NCI-H2029 (cell line): ENCODE measurements around the gene ARL15.

ENCODE experiments used
- DNase-seq: peaks from one replicate; lab custom pipeline; 2025; lab: John Stamatoyannopoulos, UW

The ARL15 gene

DNA sequence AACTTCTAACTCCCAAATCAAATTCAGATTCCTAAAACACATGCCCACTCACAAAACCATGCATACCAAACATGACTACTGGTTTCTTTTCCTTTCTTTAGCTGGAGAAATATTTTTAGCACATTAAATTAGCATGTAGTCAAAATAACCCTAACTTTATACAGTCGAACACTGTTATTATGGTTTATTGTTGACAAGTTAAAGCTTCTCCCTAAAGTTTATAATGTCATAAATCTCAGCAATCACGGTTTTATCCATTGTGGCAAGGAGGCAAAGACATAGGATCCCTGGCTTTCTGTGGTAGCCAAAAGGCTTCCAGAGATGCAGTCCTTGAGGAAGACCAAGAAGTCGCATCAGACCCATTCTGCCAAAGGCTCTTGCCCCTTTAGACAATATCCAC, 27.5 kb downstream of the ARL15 start:
- no peak for DNase-seq

DNA sequence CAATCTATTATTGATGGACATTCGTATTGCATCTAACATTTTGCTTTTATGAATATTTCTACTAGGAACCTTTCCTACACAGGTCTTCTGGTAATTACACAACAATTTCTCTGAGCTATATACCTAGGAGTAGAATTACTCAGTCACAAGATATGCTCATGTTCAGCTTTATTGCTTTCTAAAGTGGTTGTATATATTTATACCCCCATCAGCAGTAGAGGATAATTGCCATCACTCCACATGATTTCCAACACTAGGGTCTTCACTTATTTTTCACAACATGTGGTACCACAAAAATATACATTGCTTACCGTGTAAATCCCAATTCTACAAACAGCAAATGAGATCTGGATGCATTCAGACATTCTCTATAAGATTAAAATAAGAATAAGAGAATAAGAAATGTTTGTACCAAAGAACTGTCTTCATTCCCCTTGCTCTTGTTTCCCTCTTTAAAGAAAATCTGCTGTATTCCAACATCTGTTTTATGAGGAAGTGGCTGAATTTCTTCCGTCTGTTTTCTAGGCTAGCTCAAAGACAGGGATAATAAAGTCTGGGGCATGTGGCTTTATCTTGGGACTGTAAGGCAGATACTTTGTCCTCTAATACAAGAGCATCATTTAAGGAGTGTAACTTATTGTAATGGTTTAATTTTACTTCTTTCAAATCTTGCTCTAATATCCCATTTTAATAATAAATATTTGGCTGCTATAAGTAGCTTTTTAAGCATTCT, 28.2 kb downstream of the ARL15 start:
- DNase-seq, result no peak

DNA sequence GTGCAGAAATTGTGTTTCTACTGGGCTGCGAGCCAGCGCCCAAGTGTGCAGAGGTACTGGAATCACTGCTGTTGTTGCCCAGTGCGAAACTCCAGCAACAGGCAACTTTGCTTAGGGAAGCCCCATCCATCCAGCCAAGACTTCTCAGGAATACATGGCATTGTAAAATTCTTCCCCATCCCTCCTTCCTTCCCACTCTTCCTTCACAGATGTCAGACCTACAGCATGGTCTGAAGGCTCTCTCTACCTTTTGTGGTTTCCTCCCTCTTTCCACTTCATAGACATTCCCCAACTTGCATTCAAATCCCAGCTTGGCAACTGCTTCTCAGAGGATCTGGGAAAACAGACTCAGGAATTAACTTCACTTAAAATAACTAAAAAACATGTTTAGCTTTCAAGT, 30.4 kb downstream of the ARL15 start:
- no peak for DNase-seq

DNA sequence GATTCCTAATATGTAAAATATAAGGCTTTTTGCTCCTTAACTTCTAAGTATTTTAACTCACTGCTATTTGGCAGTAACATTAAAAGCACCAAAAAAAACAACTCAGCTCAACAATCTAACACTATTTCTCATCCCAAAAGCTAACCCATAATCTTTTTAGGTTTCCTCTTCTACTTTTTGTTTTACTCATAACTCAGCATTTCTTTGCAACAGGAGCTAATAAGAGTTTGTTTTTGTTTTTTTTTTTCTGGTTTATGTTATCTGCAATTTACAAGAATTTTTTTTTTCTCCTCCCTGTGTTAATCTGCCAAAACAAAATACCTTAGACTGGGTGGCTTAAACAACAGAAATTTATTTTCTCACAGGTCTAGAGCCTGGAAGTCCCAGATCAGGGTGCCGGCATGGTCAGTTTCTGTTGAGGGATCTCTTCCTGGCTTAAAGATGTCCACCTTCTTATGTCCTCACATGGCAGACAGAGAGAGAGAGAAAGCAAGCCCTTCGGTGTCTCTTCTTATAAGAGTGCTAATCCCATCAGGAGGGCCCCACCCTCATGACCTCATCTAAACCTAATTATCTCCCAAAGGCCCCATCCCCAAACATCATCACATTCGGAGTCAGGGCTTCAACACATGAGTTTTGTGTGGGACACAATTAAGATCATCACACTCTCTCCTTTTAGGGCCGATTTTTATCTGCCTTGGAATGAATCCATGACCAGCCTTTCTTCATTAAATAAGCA, 31.2 kb downstream of the ARL15 start:
- DNase-seq, result no peak

DNA sequence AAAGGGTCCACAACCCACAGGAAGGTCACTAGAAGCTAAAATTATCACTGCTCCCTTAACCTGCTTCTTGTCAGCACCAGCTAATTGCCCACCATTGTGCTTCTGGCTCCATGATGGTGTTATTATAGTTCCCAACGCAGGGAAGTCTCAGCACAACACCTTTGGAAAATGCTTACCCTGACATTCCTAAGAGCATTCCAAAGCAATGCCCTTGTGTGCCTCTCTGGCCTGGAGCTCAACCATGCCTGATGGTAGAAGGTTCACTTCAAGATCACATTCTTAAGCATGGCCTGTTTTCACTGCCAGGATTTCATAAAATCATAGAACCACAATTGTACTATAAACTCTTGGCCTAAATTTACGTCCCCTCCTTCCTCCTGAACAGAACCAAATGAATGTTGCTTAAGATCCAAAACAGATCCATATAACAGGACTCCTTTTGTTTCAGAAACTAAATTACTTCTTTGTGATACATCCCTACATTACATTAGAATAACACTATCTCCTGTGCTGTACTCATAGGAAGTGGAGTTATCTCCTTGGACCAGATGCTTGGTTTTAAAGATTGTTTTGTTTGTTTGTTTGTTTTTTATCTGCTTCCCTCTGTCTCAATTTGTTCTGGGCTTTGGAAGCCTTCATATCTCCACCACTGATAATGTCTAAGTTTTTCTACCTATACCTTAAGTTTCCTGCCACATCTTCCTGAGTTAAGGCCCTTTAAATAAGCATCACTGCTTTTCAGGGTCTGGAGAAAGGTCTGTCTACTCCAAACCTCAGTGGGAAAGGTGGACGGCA, 32.1 kb downstream of the ARL15 start:
- no peak for DNase-seq

DNA sequence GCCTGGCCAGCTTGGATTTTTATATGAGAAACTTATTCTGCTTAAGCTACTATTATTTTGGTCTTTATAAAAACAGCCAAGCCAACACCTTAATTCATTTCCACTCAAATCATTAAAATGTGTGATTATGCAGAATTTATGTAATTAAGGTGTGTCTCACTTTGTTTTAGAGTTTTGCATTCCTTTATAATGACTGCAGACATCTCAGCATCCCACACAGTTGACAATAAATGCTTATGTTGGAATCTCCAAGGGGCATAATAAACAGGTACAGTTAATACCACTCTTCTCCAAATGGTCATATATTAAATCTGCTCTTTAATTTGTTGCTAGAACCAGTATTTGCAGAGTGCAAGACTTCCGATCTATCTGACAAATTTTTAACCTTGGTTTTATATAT, 34.3 kb downstream of the ARL15 start:
- DNase-seq, result no peak

DNA sequence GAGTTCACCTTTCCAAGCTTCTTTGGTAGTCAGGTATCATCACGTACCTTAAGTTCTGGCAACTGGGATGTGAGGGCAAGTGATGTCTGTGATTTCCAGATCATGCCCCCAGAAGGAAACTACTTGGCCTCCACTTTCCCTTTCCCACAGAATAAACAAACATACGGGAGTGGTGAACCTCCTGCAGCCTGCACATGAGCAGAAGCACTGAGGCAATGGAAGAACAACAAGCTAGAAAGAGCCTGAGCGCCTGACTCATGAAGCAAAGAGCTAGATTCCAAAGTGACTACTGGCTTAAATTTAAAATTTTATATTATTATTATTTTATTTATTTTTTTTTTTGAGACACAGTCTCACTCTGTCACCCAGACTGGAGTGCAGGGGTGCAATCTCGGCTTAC, 35.0 kb downstream of the ARL15 start:
- DNase-seq, result no peak

DNA sequence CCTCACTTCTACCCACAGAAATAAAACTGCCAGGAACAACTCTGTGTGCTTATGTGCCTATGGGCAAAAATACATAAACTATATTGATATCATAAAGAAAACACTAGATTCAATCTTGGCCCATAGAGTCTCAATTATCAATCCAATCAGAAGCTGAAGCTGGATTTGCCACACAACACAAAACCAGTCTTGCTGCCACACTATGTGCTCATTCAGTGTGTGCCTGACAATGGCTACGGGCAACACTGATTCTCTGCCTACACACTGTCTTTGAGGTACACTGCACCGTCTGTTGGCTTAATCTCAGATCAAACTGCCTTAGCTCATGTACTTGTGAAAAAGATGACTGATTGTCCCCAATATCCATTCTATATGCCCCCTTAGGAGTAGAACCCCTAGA, 35.4 kb downstream of the ARL15 start:
- no peak for DNase-seq

DNA sequence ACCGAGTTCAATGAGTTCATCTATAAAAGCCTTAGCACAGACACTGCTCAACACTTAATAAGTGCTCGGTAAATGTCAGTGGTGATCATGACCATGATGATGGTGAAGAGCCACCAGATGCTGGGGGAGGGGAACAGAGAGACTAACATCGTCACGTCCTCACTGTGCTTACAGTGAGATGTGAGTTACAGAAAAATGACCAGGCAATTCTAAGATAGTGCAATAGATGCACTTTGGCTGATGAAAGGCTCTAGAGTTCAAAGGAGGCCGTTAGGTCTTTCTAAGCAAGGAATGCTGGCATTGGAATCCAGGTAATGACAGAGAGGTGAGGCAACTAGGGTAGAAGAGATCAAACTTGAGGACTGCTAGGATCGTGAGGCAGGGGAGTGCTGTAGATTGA, 36.7 kb downstream of the ARL15 start:
- DNase-seq, result no peak

DNA sequence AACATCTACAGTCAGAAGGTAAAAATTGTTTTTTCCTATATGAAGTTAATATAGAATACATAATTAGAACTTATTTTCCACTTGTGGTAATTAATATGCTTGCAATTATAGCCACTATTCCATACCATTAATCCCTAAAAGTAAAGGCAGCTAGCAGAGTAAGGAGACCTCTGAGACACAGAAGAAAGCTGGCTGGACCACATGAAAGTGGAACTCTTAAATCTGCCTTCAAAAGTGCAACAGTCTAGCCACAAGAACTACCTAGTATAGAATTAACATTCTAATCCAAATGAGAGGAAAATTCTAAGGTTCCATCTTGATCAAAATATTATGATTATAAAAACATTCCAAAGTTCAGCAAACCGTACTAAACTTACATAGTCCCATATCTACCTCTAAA, 37.6 kb downstream of the ARL15 start:
- no peak for DNase-seq

DNA sequence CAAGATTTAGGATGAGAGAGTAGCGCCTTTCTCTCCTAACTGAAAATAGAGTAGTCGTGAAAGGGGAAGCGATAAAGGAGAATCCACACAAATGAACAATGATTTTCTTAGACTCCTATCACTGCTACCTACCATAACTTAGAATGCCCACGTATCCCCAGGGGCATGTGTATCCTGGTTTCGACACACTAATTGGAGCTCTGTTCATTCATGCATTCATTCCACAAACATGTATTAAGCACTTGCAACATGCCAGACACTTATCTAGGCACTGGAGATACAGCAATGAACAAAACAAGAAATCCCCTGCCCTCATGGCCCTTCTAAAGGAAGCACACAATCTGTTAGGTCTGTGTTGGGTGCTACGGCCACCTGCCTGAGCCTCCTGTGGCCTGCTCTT, 40.0 kb downstream of the ARL15 start:
- no peak for DNase-seq

DNA sequence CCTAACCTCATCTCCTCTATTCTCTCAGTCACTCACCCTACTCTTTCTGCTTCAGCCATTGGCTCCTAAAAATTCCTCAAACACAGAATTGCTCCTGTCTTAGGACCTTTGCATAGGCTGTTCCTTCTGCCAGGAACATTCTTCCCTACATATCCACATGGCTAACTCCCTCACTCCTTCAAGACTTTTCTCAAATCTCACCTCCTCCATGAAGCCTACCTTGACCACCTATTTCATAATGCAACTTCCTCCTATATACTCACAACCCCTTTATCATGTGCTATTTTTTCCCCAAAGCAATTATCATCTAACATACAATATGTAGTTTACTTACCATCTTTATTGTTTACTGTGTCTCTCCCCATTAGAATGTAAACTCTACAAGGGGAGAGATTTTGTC, 45.8 kb downstream of the ARL15 start:
- DNase-seq, result no peak

DNA sequence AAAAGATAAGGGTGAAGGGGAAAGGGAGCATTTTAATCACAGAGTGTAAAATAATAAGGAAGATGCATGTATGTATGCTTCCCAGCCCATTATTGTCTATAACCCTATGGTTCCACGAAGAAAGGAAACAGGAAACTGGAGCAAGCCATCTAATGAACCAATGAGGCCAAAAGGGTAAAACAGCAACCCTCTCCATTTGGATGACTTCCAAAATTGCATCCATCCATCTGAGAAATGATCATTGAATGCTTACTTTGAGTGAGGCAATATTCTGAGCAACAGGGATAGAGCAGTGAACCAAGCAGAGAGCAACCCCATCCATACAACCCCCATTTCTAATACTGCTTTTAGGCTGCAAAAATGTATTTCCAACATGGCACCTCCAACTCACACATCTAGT, 46.9 kb downstream of the ARL15 start:
- no peak for DNase-seq

DNA sequence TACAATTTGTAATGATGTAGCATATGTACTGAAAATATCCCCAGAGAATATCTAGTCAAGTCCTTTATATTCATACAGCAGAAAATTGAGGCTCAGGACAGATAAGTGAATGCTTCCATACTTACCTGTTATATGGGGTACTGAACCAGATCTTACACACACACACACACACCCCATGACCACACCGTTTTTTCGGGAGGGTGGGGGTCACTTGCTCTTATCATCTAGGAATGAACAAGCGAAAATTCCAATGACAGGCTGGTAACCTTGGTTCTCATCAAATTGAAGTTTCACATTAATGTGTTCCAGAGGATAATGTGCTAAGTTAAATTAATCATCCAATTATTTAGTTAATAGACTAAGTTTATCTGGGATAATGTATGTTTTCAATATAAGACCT, 48.8 kb downstream of the ARL15 start:
- no peak for DNase-seq

DNA sequence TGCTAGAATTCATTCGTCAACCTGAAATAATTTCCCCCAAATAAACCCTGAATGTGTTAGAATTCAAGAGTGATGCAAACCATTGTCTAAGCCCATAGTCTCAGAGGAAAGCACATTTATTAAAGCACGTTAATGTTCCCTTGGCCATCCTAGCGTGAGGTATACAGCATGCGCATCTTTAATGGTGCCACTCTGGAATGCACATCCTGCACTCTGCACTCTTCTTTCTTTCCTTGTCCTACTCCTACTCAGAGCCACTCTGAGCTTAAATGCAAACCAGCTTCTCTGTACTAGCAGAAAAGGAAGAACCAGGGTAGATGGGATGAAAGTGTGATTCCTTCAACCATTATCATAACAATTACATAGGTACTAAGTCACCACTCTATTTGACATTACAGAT, 50.4 kb downstream of the ARL15 start:
- no peak for DNase-seq

DNA sequence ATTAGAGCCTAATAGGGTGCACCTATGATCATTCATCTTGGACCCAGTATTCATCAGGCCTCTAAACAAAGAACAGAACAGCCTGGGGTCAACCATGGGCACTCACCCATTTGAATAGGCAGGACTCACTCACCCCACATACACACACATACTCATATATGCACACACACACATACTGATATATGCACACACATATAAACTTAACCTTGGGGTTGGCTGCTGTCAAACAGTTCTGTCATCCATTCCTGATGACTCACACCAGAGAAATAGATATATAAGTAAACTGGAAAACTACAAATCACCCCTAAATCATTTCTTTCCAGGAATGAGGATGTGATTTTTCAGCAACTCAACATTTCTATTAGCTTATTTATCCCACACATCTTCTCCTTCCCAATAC, 51.3 kb downstream of the ARL15 start:
- no peak for DNase-seq

DNA sequence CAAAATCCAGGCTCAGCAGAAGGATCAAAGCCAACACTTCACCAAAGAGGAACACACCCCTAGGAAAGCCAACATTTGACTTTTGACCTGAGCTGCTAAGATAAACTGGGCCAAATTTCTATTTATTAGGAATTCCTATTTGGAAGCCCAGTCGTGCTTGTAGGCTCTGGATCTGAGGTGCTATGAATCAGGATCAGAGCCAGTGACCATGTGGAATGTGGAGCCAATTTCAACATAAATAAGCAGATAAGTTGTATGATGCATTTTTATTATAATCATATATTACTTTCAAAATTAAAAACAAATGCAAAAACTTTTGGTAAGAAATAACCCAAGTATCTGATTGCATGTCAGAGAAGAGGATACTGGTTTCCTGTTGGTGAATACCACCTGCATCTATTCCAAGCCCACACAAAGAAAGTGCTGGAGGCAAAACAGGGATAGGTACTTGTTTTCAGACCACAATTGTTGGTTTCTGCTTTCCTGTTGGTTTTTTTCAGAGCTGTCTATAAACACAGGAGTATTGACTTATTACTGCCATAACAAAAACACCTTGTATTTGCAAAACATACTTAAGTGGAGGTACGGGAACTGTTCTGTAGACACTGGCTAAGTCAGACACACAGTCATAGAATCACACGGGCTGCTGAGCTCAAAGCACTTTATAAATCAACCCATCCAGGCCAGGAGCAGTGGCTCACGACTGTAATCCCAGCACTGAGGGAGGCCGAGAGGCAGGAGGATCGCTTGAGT, 52.8 kb downstream of the ARL15 start:
- DNase-seq, result peak; percentile 96

DNA sequence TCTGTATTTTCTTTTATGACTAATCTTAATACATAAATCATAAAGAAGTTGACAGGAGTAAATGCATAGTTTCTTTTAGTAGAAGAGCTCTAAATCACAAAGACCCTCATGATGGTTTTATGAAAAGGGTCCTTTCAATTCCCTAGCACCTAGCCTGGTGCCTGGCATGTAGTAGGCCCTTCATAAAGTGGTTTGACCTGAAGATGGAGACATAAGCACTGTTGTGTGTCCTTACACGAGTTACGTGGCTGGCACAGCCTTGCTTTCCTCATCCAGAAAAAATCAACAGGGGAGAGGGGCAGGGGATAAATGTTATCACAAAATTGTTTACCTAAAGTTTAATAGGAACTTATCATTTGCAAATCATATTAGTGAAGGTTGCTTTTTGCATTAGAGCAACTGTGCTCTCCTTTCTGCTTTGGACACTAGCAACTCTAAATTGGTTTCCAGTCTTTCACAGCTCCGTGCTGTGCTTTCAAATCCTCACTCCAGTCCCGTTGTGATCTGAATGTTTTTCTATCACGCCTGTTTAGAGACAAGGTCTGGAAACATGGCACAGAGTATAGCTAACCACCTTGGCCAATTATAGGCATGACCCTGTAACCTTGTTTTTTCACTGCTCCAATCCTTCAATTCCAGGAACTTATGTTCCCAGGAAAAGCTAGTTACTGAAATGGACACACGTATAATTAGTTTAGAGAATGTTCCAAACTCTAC, 55.7 kb downstream of the ARL15 start:
- peak; percentile 32 for DNase-seq

DNA sequence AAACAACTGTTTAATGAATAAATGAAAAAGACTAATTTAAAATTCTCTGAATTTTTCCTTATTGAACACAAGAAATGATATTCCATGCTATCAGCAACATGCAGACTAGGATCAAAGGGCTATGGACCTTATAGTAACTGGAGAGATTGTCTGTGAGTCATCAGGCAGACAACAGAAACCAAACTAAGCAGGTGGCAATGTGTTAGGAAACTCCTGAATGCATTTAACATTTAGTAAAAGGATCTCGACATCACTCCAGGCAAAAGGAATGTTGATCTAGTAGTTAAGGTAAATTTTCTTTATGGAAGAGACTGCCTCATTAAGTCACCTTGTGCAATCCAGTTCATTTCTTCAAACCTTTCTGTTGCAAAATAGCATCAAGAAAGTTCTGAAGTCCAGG, 58.4 kb downstream of the ARL15 start:
- DNase-seq, result peak; percentile 13

DNA sequence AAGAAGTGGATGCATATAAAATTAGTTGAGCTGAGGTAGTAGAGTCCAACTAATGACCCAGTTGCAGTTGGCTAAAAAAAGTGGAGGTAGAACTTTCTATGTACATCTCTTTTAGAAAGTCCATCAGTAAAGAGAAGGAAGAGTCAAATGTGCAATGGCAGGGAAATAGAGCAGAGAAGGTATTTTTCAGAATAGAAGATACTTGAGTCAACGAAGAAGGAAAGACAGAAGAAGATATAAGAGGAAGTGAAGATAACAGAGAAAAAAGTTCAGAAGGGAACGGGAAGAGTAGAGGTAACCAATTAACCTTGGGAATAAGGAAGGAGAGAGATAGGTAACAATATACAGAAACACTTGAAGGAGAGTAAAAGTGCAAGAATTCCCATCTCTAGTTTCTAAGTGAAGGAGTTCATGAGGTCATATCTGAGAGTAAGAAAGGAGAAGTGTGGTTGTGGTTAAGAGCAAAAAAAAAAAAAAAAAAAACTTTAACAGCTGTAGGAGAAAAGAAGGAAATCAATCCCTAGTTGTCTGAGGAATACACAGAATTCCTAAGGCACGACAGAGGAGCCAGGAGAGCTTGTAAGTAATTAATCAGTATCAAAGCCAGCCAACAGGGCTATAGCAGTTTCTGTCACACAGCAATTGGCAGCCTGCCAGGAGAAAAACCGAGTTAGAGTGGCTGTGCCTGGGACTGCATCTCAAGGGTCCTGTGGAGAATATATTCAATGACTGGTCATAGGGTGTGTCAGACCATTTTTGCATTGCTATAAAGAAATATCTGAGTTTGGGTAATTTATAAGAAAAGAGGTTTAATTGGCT, 61.0 kb downstream of the ARL15 start:
- DNase-seq, result peak; percentile 34

DNA sequence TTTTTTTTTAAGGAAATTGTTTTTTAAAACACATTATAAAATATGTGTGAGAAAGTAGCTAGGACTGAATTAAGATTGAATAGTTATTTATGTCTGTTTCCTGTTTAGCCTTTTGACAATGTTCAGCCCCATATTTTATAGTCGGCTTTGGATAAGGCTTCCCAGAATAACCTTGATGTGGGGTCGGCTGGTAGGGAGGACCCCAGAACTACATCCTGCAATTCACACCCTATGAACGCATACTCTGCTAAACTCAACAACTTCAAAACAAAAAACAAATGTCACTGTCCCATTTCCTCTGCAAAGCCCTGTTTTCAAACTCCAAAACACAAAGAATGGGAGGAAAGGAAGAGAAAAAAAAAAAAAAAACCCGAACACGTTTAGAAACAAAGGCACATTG, 63.1 kb downstream of the ARL15 start:
- DNase-seq, result no peak
